ENCODE results near the gene PDZRN4.

Gene PDZRN4

DNA sequence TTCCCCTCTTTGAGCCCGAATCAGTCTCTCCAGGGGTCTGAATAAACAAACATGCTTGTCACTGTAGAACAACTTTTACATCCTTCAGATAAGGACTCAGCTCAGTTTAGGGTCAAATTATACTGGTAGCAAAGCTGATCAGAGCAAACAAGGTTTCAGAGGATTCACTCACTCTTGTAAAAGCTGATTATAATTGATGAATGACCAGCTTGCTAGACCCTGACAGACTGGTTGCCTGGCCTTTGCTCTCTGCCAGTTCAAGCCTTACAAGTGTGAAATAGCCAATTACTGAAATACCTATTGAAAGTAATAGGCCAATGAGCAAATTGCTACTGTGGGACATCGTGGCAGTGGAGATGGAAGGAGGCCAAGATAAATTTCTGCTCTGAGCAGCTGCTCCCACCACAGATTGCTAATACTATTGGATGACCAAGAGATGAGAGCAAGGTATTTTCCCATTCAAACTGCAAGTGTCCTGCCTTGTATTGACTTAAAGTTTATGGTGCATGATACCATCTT, 177.6 kb downstream of the PDZRN4 start:
- no peak for DNase-seq

DNA sequence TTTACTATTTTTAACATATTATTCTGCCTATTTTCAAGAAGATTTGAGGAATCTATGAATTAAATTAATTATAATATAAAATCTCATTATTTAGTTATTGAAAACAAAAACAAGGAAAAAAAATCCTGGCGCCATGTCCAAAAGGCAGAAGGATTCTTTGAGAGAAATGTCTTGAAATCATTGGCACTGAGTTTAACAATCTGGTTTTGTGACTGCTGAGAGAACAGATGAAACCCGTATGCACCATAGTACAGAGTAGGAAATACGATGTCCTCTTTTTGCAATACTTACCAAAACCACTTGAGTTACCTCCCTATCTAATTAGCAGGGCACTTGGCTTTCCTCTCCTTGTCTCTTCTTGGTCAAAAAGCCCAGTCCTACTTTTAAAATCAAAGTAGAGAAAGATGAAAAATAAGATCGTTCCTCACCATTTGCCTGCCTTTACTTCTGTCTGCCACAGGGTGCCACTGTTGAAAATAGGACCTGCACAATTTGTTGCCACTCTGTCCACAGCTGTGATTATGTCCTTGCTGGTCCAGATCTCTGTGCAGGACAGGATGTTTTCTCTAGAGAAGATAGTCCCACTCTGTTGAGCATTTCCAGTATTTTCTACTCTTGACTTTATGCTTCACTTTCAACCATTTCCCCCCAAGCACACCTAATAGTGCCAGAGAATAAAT, 179.7 kb downstream of the PDZRN4 start:
- DNase-seq, result no peak

DNA sequence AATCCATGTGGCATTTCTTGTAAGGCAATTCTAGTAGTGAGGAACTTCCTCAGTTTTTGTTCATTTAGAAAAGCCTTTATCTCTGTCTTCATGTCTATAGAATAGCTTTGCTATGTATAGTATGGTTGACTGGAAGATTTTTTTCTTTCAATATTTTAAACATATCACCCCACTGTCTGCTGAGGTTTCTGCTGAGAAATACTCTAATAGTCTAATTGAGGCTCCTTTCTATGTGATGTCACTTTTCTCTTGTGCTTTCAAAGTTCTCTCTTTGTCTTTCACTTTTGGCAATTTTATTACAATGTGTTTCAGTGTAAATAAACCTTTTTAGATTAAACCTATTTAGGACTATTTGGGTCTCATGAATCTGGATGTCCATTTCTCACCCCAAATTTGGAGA, 192.8 kb downstream of the PDZRN4 start:
- no peak for DNase-seq

DNA sequence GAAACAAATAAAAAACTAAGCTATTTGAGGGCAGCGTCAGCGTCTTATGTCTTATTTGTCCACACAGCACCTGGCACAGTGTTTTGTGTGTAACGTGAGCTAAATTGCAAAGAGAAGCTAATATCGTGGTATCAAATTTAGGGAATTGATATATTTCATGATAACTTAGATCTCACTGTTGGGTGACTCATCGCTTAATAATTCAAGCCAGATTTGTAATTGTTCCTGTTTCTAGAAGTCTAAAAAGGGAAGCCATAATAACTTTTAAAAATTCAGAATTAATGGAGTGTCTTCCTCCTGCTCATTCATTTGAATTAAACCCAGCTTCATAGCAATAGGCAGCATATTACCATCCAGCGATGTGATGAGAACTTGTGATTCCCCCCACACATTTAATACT, 214.7 kb downstream of the PDZRN4 start:
- no peak for DNase-seq

DNA sequence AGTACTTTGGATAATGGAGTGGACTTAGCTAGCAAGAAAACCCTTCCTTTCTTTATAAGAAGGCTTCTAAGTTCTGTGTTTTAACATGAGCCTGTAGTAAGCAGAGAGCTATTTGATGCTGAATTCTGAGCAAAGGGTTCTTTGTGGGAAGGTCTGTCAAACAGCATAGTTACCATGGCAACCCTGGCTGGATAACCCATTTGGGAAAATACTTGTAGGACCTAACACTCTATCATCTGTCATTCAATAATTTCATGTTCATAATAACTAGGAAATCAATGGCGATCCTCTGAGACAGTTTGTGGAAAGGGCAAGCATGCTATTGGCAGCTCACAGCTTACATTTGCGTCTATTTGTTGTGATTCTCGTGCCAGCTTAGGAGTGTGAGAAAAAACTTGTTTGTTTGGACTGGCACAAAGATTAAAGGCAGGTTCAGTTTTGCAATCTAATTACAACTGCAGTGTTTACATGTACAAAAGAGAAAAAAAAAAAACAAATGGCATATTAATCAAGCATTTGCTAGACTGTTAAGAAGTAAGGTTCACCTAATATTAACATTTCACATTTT, 219.2 kb downstream of the PDZRN4 start:
- DNase-seq, result no peak

DNA sequence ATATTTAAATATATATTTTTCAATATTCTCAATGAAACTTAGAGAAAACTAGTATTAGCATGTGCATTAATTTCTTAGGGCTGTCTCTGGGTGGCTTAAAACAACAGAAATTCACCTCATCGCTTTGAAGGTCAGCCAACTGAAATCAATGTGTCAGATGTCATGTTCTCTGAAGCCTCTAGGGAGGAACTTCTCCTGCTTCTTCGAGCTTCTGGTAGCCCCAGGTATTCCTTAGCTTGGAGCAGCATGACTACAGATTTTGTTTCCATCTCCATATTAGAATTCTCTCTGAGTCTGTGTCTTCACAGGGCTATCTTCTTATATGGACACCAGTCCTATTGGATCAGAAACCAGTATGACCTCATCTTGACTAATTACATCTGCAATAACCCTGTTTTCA, 221.5 kb downstream of the PDZRN4 start:
- DNase-seq, result no peak

DNA sequence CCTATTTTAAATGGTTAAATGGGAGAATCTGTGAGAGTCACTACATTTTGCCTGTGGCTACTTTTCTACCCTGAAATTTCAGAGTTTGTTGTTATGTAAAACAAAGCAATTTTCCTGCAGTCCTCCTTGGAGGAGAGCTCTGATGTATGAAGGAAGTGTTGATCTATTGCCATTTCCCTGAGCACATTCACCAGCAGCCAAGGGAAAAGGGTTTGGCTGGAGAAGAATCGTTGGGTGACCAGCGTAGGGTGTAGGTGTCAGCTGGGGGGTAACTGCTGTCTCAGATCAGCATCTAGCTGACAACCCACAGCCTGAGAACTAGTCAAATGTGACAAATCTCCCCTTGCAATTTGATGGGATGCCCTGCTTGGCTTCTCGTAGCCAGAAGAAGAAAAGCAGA, 230.5 kb downstream of the PDZRN4 start:
- DNase-seq, result no peak

DNA sequence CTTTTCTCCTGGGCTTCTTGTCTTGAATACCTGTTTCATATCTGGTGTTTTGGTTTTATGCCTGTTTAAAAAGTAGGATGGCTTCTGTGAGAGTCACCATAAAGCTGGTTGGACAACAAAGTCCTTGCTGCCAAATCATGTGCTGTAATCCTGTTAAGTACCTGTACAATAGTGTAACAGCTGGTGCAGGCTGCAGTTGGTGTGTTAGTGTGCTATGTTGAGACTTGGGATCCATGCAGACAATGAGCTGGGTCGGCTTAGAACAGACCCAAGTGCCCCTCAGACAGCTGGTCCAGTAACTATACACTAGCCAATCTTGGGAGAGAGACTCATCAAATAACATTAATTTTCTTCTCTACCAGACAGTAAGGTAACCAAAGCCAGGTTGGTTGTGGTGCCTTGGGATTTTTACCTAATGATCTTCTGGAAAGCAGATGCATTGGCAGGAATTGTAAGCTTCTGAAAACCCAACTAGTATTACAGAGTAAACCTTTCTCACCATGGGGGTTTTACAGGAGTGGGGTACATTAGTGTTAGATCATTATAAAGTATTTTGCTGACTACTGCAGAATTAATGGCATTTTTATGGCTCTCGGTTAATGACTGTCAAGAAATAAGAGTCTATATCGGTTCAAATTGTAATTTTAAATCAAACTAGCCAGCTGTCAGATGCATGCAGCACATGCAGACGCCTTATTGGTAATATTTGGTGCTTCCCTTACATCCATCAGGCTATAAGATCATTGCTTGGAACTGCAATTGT, 231.2 kb downstream of the PDZRN4 start:
- no peak for DNase-seq

DNA sequence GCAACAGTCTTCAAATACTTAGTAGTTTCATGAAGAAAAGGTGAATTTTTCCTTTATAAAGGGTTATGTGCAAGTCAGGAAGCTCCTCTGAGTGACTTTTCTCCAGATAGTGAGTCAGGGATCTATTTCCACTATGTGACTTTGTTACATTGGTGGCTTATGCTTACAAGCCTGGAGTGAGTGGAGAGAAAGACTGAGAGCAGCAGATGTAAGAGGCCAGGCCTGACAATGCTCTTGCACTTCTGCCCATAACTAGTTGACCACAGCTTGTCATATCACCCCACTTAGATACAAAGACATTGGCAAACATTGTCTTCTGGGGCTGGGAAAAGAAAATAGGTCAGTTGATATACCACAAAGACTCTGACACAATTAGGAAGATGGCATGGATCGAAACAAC, 236.5 kb downstream of the PDZRN4 start:
- DNase-seq, result no peak

DNA sequence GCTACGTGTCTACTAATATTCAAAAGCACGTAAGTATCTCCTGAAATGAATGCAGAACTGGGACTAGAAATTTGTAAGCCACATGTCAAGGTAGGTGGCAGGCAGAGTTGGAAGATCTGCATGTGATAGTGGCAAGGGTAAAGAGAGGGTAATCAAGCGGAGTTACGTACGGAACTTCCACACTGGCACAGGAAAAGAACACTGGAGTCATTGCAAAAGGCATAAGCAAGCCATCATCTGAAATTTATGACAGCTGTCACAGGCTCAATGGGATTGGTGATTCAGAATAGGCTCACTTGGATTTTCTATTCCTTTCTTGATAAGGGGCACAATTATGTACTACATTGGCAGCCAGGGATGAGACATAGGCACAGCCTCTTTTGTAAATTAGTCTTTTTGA, 245.3 kb downstream of the PDZRN4 start:
- no peak for DNase-seq

DNA sequence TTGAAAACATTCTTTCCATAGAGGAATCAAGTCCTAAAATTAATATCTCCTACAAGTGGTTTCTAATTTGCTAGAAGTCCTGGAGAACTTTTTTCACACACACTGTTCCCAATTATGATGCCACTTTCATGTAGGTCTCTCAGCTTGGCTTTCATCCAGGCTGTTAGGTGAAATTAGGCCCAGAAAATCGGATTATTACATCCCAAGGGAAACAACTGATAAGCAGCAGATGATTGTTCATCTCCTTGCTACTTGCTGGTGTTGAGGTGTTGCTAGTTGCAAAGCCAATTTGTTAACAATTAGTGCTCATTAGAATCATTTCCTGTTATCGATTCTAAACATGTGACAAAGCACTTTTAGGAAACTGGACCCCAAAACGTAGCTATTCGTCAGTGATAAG, 248.0 kb downstream of the PDZRN4 start:
- DNase-seq, result no peak

DNA sequence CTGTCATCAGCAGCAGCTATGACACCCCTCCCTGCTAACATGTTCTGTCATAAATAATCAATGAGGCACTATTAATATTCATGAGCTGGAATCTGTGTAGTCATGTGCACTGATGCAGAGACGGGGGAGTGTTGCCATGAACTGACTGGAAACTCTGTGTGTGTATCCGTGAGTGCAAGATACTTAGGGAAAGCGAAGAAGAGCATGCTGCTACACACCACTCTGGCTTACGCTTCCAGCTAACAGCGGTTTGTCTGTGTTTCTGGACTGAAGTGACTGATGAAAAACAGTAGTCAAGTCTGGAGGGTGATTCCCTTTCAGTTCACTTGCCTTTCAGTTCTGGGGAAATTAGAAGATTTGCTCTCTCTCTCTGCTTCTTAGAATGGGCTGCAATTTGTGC, 249.4 kb downstream of the PDZRN4 start:
- no peak for DNase-seq

DNA sequence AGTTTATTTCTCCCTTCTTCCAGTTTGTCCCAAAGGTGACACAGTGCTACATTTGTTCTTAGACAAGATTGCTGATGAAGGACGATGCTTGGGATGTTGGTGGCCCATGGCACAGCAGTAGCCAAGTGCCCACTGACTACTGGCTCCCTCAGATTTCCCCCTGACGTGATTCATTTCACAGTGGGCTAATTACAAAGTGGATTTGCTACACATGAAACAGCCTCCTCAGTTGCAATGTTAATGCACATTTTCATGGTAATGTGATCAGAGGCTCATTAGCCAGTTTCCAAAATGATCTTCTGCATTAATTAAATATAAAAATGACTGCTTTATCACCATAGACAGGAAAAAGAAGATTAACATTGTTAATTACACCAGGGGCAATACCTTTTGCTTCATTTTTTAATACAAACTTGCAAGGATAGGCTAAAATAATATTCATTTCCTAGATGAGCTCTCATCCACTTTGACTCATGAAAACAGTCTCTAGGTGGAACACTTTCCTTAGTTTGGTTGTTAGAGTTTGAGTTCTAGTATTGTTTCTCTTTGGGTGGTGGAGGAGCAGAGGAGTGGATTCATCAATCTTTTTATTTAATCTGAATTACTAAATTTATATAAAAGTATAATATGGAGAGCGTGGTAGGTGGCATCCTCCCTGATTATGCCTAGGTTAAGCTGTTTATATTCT, 250.9 kb downstream of the PDZRN4 start:
- no peak for DNase-seq

DNA sequence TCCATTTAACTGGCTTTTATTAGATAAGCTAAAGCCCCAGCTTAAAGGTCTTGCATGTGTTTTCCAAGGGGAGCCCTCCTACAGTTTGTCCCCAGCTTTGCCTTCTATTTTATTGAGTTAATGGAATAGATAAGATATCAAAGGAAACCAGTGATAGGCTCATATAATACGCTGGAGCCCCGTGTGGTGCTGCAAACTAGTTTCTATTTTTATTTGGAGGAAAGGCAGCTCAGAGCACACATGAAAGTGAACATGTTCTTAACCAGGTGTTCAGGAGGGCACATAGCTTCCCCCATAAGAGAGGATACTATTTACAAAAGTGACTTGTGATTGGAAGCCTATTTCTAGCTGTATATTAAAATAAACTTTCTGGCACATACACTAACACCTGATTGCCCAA, 251.7 kb downstream of the PDZRN4 start:
- DNase-seq, result no peak

DNA sequence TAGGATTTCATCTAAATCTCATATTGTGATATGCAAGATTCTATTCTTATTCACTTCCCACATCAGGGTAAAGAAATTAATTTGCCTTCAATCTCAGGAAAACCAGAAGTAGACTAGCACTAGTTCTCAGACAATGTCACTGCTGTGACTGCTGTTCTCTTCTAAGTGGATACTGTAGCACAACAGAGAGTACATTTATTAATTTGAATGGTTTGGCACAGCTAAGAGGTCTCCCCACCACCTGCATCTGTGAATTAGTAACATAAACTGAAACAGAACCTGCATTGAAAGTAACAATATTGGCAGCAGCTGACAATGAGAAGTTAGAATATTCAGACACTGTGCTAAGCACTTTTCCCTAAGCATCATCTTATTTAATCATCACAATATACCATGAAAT, 253.1 kb downstream of the PDZRN4 start:
- no peak for DNase-seq

DNA sequence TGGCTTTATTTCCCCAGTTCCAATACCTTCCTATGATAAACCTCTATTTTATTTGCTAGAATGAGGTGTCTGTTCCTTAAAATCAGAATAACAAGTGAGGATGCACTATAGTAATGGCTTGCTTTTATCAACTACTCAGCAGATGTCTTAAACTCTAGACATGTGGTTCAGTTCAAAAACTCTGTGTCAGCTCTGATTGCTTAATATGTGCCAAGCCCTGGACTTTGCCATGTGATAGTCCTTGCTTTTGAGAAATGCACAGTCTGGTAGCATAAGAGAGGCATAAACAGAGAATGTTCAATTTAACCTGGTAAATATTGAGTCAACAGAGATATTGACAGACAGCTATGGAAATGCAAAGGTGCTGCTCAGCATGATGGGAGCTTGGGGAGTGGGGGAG, 254.8 kb downstream of the PDZRN4 start:
- DNase-seq, result no peak

DNA sequence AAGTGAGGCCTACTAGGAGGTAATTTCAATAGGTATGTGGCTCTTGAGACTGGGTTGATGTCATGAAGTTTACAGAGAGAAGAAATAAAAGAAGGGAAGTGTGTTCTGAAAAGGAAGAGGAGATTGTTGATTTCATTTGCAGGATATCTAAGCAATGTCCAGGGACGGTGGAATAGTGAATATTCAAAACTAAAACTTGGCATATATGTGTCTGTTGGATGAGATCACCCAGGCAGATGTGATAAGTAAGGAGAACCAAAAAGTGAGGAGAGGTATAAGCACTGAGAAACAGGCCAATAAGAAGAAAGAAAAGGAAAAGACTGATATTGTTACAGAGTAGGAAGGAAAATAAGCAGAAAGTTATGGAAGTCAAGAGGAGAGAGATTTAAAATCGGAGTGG, 255.6 kb downstream of the PDZRN4 start:
- DNase-seq, result no peak

DNA sequence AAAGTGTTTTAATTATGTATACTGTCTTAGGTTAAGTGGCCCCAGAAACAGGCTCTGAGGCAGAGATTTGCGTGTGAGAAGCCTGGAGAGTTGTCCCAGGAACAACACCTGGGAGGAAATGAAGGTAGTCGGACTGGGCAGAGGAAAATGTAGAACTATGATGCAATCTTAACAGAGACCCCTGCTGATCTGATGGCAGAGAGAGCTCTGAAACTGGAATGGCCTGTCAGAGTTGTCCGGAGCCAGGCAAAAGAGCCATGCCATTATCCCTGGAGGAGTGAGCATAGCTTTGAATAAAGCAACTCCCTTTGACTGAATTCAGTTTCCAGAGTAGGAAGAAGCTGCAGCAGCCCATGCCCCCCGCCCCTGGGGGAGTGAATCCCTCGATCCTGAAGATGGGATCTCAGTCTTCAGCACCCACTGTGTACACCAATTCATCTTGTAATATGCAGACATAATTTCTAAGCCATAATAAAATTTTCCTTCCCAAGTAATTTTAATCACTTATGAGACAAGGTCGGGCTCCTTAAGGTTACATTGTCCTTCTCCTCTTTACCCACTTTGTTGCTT, 264.8 kb downstream of the PDZRN4 start:
- DNase-seq, result no peak

DNA sequence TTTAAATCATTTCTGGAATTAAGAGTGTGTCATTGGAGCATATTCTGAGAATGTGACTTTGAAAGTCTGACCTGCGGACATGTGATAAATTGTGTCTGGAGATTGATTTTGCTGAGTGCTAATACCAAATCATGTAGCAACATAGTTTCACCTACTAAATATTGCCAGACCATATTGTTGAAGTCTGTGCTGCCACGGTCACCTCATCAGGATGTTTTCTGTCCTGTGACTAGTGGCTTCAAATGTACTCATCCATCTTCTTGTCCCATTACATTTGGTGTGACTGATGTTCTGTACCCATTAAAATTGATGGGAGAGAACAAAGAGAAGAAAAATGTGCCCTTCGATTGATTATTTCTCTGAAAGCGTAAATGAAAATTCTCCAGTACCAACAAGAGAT, 265.3 kb downstream of the PDZRN4 start:
- DNase-seq, result no peak

DNA sequence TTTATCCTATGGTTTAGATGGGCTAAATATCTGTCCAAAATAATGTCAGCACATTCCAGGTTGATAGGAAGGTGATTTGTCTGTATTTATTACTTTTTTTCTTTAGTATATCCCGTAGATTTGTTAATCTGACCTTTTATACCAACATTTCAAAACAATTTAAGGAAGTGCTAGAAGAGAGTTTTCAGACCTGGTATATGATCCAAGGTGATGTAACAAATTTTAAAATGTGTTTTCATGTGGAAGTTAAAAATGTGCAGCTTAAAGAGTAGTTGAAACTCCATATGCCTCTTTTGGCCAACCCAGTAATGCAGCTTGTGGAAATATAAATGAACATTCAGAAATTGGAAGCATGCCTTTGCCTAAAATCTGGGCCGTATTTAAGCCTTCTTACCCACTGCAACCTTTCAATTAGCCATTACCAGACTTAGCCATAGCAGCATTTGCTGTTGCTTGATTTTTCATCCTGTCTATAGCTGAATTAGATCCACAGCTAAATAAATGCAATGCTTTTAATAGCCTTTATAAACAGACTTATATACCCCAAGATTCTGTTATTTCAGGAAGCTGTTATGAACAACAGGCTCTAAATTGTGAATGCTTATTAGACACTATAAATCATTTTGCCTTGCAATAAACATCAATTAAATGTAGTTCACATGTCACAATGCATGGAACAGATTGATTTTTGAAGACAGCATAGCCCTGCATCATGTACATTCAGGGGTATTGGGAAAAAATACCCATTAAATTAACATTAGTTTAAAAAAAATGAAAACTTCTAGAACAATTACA, 271.2 kb downstream of the PDZRN4 start:
- no peak for DNase-seq

DNA sequence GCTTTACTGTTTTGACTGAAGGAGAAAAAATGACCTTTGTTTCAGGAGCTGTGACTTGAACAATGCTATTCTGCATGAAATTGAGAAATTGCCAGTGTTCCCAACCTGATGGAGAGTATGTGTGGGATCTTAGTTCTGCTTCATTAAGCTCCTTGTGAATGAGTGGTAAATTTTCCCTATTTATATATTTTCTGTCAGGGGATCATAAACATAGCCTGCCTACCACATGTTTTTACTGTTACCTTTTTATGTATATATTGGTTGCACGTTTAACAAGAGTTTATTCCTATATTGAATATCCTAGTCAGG, 271.7 kb downstream of the PDZRN4 start:
- DNase-seq, result no peak

DNA sequence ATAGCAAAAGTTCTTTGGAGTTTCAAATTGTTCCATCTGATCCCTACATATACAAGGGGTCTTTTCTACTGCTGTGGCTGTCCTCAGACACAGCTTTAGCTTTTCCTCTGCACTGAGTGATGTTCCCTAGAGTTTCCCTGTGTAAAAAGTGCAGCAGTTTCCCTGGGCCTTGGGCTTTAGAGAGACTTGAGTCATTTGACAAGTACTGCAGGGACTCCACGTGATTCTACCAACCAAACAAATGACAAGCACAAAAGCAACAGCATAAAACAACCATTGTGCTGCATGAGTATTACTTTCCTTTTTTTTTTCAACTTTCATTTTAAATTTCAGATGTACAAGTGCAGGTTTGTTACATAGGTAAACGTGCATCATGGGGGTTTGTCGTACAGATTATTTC, 272.8 kb downstream of the PDZRN4 start:
- DNase-seq, result no peak

DNA sequence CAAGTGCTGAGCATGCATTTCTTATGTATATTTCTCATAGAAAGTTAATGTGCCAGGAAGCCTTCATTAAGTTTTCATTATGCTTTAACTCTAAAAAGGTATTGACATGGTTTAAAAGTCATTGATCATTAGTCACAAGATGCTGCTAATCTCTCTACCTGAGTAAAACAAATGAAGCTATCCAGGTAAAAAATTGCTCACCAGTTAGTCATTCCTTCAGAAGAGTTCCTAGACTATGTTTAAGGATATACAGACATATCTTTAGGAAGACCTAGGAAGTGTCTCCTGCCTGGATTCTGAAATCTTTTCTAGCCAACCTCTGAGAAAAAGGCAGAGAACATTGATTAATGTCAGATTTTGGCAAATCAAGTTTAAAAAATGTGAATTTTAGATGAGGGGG, 274.2 kb downstream of the PDZRN4 start:
- DNase-seq, result no peak
